D721Med (cell line): ENCODE results near the gene ANK2.

Experiments used
- DNase-seq: peaks from one replicate; pipeline ENCODE4 v3.0.0; 2011; ENCODE audit warnings: low spot score; ENCODE audit not compliant: insufficient read length
- FAIRE-seq: peaks from 2 replicates; lab custom pipeline; 2011; peaks lifted over from hg19 to GRCh38; lab: Jason Lieb, UNC
- CTCF ChIP-seq: IDR thresholded peaks from 2 replicates; pipeline ENCODE4 v1.5.1; 2012; ENCODE audit warnings: mild to moderate bottlenecking, control low read depth; ENCODE audit not compliant: insufficient read depth; ENCODE audit errors: missing control alignments

ANK2 gene

GRCh38 chr4:113050371-113050755 is 910 bp downstream of the ANK2 start:
- no peak for TF ChIP-seq CTCF
- DNase-seq (no peak), FAIRE-seq (no peak)

GRCh38 chr4:113050837-113051236 is 1.4 kb downstream of the ANK2 start:
- no peak for TF ChIP-seq CTCF
- FAIRE-seq = no peak
- DNase-seq = no peak

- FAIRE-seq = no peak
Observed at GRCh38 chr4:113051361-113051760, 1.9 kb downstream of the ANK2 start.

GRCh38 chr4:113052379-113052951 is 3.0 kb downstream of the ANK2 start:
- no peak for TF ChIP-seq CTCF
- FAIRE-seq = no peak
- no peak for DNase-seq

More at GRCh38 chr4:113051361-113051760, 1.9 kb downstream of the ANK2 start:
- no peak for DNase-seq
- TF ChIP-seq CTCF = no peak

- TF ChIP-seq CTCF = no peak
- DNase-seq (no peak), FAIRE-seq (no peak)
Observed at GRCh38 chr4:113053883-113054282, 4.4 kb downstream of the ANK2 start.

- DNase-seq = no peak
- no peak for TF ChIP-seq CTCF
- FAIRE-seq = no peak
Observed at GRCh38 chr4:113056318-113056717, 6.9 kb downstream of the ANK2 start.

- TF ChIP-seq CTCF = no peak
- no peak for FAIRE-seq
- no peak for DNase-seq
Observed at GRCh38 chr4:113057891-113058290, 8.4 kb downstream of the ANK2 start.
